Measurements from ENCODE around the gene DISP1. TPM values are rescaled to one million over a fixed set of nuclear protein-coding genes. Genes with fewer than 3 reads are reported as not detected.

The DISP1 gene
- total RNA-seq, 1 experiment from 2014 or later: 1.2 TPM

- Histone ChIP-seq H3K4me1 (ENCODE audit: low read length) (no peaks in the 10 kb centered on the region), H3K79me2 (ENCODE audit: low read length) (no peaks in the 10 kb centered on the region), H2AFZ (ENCODE audit: low read length) (no peak overlapping the region), H3K9ac (ENCODE audit: low read length) (no peak overlapping the region), H3K27ac (ENCODE audit: low read length) (no peak overlapping the region), H3K27me3 (ENCODE audit: low read length) (no peaks in the 10 kb centered on the region), H3K9me2 (replicated peaks; ENCODE audit: insufficient read depth, low read length) (no peaks in the 10 kb centered on the region), H3K4me3 (ENCODE audit: low read length) (no peak overlapping the region), H3K36me3 (ENCODE audit: insufficient read depth, low read length) (no peaks in the 10 kb centered on the region), H3K4me2 (ENCODE audit: low read depth, low read length, poor library complexity, severe bottlenecking) (no peak overlapping the region), H4K20me1 (ENCODE audit: insufficient read depth, low read depth, low read length) (no peaks in the 10 kb centered on the region), H3K9me3 (ENCODE audit: low read length) (no peaks in the 10 kb centered on the region)
- DNase-seq: peak; percentile 16
These were observed 26.3 kb upstream of the DISP1 start for GRCh38 chr1:222788402-222789156.

DNA sequence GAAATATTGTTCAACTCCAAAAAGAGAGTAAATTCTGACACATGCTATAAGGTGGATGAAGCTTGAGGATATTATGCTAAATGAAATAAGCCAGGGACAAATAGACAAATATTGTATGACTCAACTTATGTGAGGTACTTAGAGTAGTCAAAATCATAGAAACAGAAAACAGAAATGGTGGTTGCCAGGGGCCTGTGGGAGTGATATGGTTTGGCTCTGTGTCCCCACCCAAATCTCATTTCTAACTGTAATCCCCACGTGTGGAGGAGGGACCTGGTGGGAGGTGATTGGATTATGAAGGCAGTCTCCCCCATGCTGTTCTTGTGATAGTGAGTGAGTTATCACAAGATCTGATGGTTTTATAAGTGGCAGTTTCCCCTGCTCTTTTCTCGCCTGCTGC, 24.7 kb upstream of the DISP1 start:
- H3K9me2 ChIP-seq (replicated peaks; ENCODE audit: insufficient read depth, low read length): no peaks in the 10 kb centered on the region
- no peaks in the 10 kb centered on the region for H3K36me3 ChIP-seq (ENCODE audit: insufficient read depth, low read length)
- H3K4me3 ChIP-seq (ENCODE audit: low read length): no peak overlapping the region
- H3K9me3 ChIP-seq (ENCODE audit: low read length): no peaks in the 10 kb centered on the region
- H3K4me1 ChIP-seq (ENCODE audit: low read length): no peaks in the 10 kb centered on the region
- peak; percentile 31 for DNase-seq
- no peak overlapping the region for H2AFZ ChIP-seq (ENCODE audit: low read length)
- H3K4me2 ChIP-seq (ENCODE audit: low read depth, low read length, poor library complexity, severe bottlenecking): no peak overlapping the region
- H4K20me1 ChIP-seq (ENCODE audit: insufficient read depth, low read depth, low read length): no peaks in the 10 kb centered on the region
- no peak overlapping the region for H3K27ac ChIP-seq (ENCODE audit: low read length)
- no peak overlapping the region for H3K9ac ChIP-seq (ENCODE audit: low read length)
- H3K79me2 ChIP-seq (ENCODE audit: low read length): no peaks in the 10 kb centered on the region
- H3K27me3 ChIP-seq (ENCODE audit: low read length): no peaks in the 10 kb centered on the region

- no peak overlapping the region for H3K4me3 ChIP-seq (ENCODE audit: low read length)
- no peaks in the 10 kb centered on the region for H3K4me1 ChIP-seq (ENCODE audit: low read length)
- H3K27ac ChIP-seq (ENCODE audit: low read length): no peak overlapping the region
- H3K9ac ChIP-seq (ENCODE audit: low read length): no peak overlapping the region
- H3K79me2 ChIP-seq (ENCODE audit: low read length): no peaks in the 10 kb centered on the region
- H3K4me2 ChIP-seq (ENCODE audit: low read depth, low read length, poor library complexity, severe bottlenecking): no peak overlapping the region
- H3K36me3 ChIP-seq (ENCODE audit: insufficient read depth, low read length): no peaks in the 10 kb centered on the region
- no peaks in the 10 kb centered on the region for H3K9me3 ChIP-seq (ENCODE audit: low read length)
- H3K9me2 ChIP-seq (replicated peaks; ENCODE audit: insufficient read depth, low read length): no peaks in the 10 kb centered on the region
- no peak overlapping the region for H2AFZ ChIP-seq (ENCODE audit: low read length)
- H3K27me3 ChIP-seq (ENCODE audit: low read length): no peaks in the 10 kb centered on the region
- H4K20me1 ChIP-seq (ENCODE audit: insufficient read depth, low read depth, low read length): no peaks in the 10 kb centered on the region
- DNase-seq: peak; percentile 21
These were observed 24.3 kb upstream of the DISP1 start for GRCh38 chr1:222790520-222790919.

DNA sequence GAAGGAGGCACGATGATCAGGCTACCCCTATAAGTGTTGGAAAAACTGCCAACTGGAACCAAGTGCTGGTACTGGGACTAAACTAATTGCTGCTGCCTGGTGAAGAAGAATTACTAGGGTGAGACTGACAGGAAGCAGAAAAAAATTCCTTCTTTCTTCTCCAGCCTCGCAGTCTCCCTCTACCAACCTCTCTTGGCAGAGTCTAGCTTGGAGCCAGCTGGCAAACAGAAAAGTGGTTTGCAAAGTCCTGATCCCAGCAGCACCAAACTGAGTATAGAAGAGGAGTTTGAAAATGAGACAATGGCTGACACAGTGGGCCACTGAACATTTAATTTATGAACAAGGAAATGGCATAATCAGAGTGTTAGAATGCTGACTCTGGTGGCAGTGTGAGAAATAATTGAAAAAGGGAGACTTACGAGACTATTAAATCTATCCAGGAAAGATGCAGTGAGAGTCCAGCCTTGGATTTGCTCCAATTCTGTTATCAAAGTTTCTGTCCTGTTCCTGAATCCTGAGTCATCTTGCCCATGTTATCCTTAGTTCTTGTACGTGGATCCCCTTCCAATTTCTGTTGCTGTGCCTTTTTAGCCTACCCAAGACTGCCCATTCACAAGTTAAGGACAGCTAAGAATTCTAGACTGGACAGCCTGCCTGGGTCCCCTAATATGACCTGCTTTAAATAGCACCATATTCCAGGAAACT, 23.7 kb upstream of the DISP1 start:
- Histone ChIP-seq H3K4me2 (ENCODE audit: low read depth, low read length, poor library complexity, severe bottlenecking) (no peak overlapping the region), H3K36me3 (ENCODE audit: insufficient read depth, low read length) (no peaks in the 10 kb centered on the region), H3K27ac (ENCODE audit: low read length) (no peak overlapping the region), H3K27me3 (ENCODE audit: low read length) (no peaks in the 10 kb centered on the region), H3K4me3 (ENCODE audit: low read length) (no peak overlapping the region), H3K9ac (ENCODE audit: low read length) (no peak overlapping the region), H3K79me2 (ENCODE audit: low read length) (no peaks in the 10 kb centered on the region), H3K9me2 (replicated peaks; ENCODE audit: insufficient read depth, low read length) (no peaks in the 10 kb centered on the region), H4K20me1 (ENCODE audit: insufficient read depth, low read depth, low read length) (no peaks in the 10 kb centered on the region), H2AFZ (ENCODE audit: low read length) (no peak overlapping the region), H3K4me1 (ENCODE audit: low read length) (no peaks in the 10 kb centered on the region), H3K9me3 (ENCODE audit: low read length) (no peaks in the 10 kb centered on the region)
- DNase-seq: peak; percentile 34

DNA sequence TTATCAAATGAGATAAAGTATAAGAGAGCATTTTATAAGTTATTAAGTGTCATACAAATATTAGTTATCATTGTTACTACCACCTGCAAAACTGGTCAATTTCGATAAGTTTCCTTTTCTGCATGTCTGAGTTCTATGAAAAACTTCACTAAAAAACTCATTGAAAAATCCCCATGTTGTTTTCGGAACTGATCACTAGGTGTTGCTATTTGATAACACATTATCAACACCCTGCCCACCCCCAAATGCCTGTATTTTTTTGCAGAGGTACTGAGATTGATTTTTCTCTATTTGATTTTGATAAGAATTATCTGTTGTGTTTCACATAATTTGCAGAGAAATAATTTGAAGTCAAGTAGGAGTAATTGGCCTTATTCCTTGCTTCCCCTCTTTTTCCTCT, 22.1 kb upstream of the DISP1 start:
- peak; percentile 60 for DNase-seq
- Histone ChIP-seq H3K9me3 (ENCODE audit: low read length) (no peaks in the 10 kb centered on the region), H2AFZ (ENCODE audit: low read length) (no peak overlapping the region), H3K27ac (ENCODE audit: low read length) (no peak overlapping the region), H3K4me3 (ENCODE audit: low read length) (no peak overlapping the region), H3K36me3 (ENCODE audit: insufficient read depth, low read length) (no peaks in the 10 kb centered on the region), H3K4me1 (ENCODE audit: low read length) (no peaks in the 10 kb centered on the region), H3K9me2 (replicated peaks; ENCODE audit: insufficient read depth, low read length) (no peaks in the 10 kb centered on the region), H3K4me2 (ENCODE audit: low read depth, low read length, poor library complexity, severe bottlenecking) (no peak overlapping the region), H3K79me2 (ENCODE audit: low read length) (no peaks in the 10 kb centered on the region), H3K9ac (ENCODE audit: low read length) (no peak overlapping the region), H3K27me3 (ENCODE audit: low read length) (no peaks in the 10 kb centered on the region), H4K20me1 (ENCODE audit: insufficient read depth, low read depth, low read length) (no peaks in the 10 kb centered on the region)

DNA sequence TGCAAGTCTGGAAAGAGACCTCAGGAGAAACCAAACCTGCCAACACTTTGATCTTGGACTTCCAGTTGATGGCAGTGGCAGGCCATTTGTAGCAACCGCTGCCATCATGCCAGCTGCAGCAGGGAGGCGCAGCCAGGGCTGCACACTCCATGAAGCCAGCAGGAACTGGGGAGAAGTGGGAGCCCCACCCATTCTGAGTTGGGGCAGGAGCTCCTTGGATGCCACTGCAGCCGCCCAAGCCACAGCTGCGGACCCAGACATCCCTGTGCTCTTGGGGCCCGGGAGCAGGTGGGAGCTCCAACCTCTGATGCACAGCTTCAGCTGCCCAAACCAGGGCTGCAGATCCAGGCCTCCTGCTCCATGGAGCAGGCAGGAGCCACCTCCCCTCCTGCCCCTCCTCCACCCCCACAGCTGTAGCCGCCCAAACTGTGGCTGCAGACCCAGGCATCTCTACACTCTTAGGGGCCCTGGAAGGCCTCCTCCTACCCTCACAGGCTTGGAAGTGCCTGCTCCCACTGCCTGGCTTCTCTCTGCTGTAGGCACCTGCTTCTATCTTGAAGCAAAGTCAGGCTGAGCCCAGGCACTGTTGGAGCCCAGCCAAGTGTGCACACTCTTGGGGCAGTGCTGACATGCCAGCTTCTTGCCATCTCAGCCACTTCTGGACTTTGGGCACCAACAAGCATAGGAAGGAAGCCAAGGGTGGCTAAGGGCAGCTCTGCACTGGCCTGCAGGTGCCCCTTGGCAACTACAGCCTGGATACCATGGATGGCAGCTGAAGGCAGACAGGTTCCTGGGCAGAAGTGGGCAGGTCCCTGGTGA, 20.0 kb upstream of the DISP1 start:
- Histone ChIP-seq H3K4me2 (ENCODE audit: low read depth, low read length, poor library complexity, severe bottlenecking) (no peak overlapping the region), H3K9me3 (ENCODE audit: low read length) (no peaks in the 10 kb centered on the region), H2AFZ (ENCODE audit: low read length) (no peak overlapping the region), H3K27ac (ENCODE audit: low read length) (no peak overlapping the region), H3K27me3 (ENCODE audit: low read length) (no peaks in the 10 kb centered on the region), H4K20me1 (ENCODE audit: insufficient read depth, low read depth, low read length) (no peaks in the 10 kb centered on the region), H3K4me3 (ENCODE audit: low read length) (no peak overlapping the region), H3K9ac (ENCODE audit: low read length) (no peak overlapping the region), H3K4me1 (ENCODE audit: low read length) (no peaks in the 10 kb centered on the region), H3K79me2 (ENCODE audit: low read length) (no peaks in the 10 kb centered on the region), H3K9me2 (replicated peaks; ENCODE audit: insufficient read depth, low read length) (no peaks in the 10 kb centered on the region), H3K36me3 (ENCODE audit: insufficient read depth, low read length) (no peaks in the 10 kb centered on the region)
- peak; percentile 43 for DNase-seq

DNA sequence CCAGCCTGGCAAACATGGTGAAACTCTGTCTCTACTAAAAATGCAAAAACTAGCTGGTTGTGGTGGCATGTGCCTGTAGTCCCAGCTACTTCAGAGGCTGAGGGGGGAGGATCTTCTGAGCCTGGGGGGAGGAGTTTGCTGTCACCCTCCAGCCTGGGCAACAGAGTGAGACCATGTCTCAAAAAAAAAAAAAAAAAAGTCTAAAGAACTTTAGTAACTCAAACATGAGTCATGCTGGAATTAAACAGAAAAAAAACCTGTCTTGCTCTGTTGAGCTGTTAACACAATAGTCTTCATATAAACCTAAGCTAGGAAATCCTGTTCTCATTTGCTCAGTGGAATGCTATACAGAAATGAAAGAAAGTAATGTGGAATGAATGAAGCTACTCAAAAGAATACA, 16.7 kb upstream of the DISP1 start:
- Histone ChIP-seq H2AFZ (ENCODE audit: low read length) (no peak overlapping the region), H3K9me2 (replicated peaks; ENCODE audit: insufficient read depth, low read length) (no peaks in the 10 kb centered on the region), H3K9ac (ENCODE audit: low read length) (no peak overlapping the region), H4K20me1 (ENCODE audit: insufficient read depth, low read depth, low read length) (no peaks in the 10 kb centered on the region), H3K4me3 (ENCODE audit: low read length) (no peak overlapping the region), H3K9me3 (ENCODE audit: low read length) (no peaks in the 10 kb centered on the region), H3K36me3 (ENCODE audit: insufficient read depth, low read length) (no peaks in the 10 kb centered on the region), H3K27ac (ENCODE audit: low read length) (no peak overlapping the region), H3K27me3 (ENCODE audit: low read length) (no peaks in the 10 kb centered on the region), H3K4me2 (ENCODE audit: low read depth, low read length, poor library complexity, severe bottlenecking) (no peak overlapping the region), H3K4me1 (ENCODE audit: low read length) (no peaks in the 10 kb centered on the region), H3K79me2 (ENCODE audit: low read length) (no peaks in the 10 kb centered on the region)
- peak; percentile 15 for DNase-seq

DNA sequence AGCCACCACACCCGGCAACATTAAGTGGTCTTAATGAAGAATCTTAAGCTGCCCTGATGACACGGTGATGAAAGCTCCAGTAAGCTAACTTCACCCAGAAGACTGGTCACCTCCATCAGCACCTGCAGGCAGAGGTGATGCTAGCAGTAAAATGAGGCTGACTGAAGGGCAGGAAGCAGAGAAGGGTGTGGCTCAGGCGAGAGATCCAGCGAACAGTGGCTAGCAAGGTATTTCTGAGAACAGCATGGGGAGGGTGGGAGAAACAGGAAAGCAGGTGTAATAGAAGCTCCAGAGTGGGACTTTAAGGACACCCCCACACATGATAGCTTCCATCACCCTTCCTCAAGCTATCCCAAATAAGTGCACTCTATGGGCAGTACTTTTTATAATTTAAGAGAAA, 15.9 kb upstream of the DISP1 start:
- Histone ChIP-seq H3K4me3 (ENCODE audit: low read length) (no peak overlapping the region), H3K36me3 (ENCODE audit: insufficient read depth, low read length) (no peaks in the 10 kb centered on the region), H2AFZ (ENCODE audit: low read length) (no peak overlapping the region), H3K9me3 (ENCODE audit: low read length) (no peaks in the 10 kb centered on the region), H3K4me1 (ENCODE audit: low read length) (no peaks in the 10 kb centered on the region), H3K27ac (ENCODE audit: low read length) (no peak overlapping the region), H3K9ac (ENCODE audit: low read length) (no peak overlapping the region), H4K20me1 (ENCODE audit: insufficient read depth, low read depth, low read length) (no peaks in the 10 kb centered on the region), H3K27me3 (ENCODE audit: low read length) (no peaks in the 10 kb centered on the region), H3K79me2 (ENCODE audit: low read length) (no peaks in the 10 kb centered on the region), H3K4me2 (ENCODE audit: low read depth, low read length, poor library complexity, severe bottlenecking) (no peak overlapping the region), H3K9me2 (replicated peaks; ENCODE audit: insufficient read depth, low read length) (no peaks in the 10 kb centered on the region)
- DNase-seq: peak; percentile 36
